ENCODE measurements around the gene MEIS1.
"Not testable (repeated sequence)": the region's sequence is repeated elsewhere in the genome, so short reads cannot be mapped to it uniquely, and the experiment has no call there.

Gene MEIS1

DNA sequence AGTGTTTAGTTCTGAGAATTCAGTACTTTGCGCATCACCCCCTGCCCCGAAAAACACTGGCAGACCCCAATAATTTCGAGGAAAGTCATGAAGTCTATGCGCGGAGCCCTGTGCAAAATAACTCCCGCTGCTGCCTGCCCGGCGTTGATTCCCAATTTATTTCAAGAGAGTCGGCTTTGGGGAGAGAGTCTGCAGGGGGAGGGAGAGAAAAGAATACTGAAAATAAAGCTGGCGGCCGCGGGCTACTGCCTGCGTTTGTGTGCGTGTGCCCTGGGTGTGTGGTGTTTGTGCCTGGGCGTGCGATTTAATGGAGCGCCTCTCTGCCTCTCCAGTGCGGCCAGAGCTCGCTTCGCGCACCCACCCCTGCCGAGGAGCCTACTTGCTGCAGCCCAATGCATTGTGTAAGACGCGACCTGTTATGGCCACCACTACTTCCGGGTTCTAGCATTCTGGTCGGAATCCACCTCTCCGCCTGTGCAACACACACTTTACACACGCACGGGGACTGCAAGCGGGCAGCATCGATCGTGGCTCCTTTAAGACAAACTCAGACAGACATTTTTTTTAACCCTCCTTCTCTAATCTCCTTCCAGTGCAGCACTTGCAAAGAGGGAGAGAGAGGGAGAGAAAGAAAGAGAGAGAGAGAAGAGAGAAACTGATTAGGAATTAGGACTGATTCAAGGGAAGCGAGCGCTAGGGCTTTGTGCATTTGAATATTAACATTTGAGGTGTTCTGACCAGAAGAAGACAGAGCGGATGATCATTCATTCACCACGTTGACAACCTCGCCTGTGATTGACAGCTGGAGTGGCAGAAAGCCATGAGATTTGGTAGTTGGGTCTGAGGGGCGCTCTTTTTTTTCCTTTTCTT lies at the start of gene MEIS1:
TSS of gene MEIS1 (plus strand) at position 447 of the 870 bp plus-strand sequence. CDS start 732 bp downstream, outside the sequence.
- DNase-seq (ENCODE audit: low read depth) = peak; percentile 99

GRCh38 chr2:66387016-66387753 lies 47.7 kb upstream of the MEIS1 start:
- no peak for DNase-seq (ENCODE audit: low read depth)

DNA sequence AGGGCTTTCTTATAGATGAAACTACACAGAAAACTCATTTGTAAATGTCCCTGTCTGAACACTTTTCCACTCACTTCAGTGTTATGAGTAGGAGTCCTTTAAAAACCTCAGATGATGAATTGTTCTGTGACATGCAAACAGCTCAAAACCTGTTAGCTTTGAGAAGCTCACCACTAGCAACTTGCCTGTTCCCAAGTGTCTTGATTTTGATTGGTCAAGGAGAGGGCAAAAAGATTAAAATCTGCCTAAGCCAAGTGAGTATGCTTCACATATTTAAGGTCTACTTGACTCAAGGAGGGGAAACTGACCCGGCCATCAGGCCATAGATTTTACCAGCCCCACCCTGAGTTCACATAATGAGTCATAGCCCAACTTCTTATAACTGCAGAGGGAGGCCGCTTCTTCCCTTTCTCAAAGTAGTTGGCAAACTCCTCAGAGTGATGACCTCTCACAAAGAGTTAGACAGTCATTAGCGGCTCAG lies 45.2 kb upstream of the MEIS1 start:
- no peak for DNase-seq (ENCODE audit: low read depth)

- DNase-seq (ENCODE audit: low read depth) = no peak
Observed at GRCh38 chr2:66390152-66390551, 44.8 kb upstream of the MEIS1 start.

- no peak for DNase-seq (ENCODE audit: low read depth)
Observed at GRCh38 chr2:66390811-66391210, 44.1 kb upstream of the MEIS1 start.

- DNase-seq (ENCODE audit: low read depth) = not testable (repeated sequence)
Observed at GRCh38 chr2:66391240-66391639, 43.7 kb upstream of the MEIS1 start.

DNA sequence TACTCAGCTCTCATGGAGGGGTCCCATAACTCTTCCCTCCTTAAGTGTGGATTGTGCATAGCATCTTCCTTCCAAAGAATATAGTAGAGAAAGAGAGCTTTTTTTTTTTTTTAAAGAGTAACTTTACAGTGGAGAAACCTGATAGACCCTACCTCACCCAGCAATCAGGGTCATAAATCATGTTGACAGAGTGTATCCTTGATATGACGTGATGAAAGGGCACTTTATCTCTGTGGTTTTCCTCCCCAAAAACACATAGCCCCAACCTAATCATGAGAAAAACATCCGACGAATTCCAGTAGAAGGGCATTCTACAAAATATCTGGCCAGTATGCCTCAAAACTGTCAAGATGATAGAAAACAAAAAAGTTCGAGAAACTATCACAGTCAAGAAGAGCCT lies 29.5 kb upstream of the MEIS1 start:
- DNase-seq (ENCODE audit: low read depth) = peak; percentile 49

DNA sequence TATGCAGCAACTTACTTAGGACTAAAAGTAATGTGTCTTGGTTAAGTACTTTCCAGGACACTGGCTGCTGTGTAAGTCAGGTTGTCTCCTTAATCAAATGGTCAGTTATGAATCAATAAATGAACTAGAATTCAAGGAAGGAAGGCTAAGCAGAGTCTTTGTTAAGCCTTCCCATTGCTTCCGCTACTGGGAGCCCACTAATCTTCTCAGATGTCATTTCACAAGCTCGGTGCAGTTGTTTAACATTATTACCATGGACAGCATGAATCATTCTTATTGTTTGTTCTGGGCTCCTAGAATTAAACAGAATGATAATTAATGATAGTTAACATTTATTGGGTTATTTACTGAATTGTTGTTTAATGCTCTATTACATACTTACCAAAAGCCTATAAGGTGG lies 26.0 kb upstream of the MEIS1 start:
- DNase-seq (ENCODE audit: low read depth) = no peak

GRCh38 chr2:66412874-66413273 lies 22.1 kb upstream of the MEIS1 start:
- DNase-seq (ENCODE audit: low read depth) = no peak

GRCh38 chr2:66414896-66415295 lies 20.0 kb upstream of the MEIS1 start:
- no peak for DNase-seq (ENCODE audit: low read depth)

DNA sequence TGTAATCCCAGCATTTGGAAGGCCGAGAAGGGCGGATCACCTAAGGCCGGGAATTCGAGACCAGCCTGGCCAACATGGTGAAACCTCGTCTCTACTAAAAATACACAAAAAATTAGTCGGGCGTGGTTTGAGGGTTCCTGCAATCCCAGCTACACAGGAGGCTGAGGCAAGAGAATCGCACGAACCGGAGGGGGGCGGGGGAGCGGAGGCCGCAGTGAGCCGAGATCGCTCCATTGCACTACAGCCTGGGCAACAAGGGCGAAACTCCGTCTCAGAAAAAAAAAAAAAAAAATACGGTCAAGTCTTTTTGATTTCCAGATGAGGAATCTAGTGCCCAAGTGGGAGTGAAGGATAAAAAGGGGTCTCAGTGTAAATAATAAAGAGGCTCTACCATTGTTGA lies 16.5 kb upstream of the MEIS1 start:
- no peak for DNase-seq (ENCODE audit: low read depth)

DNA sequence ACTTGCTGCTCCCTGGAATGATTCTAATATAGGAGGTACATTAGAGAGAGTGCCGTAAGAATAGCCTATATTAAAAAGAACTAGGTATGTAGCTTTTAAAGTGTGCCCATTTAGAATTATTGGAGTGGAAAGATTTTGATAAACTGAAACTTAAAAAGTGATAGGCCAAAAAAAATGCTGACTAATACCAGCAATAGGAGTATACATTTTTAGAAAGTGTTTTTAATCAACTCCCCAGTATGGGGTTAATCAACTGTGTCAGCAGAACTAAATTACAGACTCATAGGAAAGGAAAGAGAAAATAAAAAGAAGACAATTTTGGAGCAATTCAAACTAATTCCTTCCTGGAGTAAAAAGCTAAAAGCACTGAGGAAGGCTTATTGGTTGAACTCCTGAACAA lies 13.3 kb upstream of the MEIS1 start:
- DNase-seq (ENCODE audit: low read depth) = no peak

DNA sequence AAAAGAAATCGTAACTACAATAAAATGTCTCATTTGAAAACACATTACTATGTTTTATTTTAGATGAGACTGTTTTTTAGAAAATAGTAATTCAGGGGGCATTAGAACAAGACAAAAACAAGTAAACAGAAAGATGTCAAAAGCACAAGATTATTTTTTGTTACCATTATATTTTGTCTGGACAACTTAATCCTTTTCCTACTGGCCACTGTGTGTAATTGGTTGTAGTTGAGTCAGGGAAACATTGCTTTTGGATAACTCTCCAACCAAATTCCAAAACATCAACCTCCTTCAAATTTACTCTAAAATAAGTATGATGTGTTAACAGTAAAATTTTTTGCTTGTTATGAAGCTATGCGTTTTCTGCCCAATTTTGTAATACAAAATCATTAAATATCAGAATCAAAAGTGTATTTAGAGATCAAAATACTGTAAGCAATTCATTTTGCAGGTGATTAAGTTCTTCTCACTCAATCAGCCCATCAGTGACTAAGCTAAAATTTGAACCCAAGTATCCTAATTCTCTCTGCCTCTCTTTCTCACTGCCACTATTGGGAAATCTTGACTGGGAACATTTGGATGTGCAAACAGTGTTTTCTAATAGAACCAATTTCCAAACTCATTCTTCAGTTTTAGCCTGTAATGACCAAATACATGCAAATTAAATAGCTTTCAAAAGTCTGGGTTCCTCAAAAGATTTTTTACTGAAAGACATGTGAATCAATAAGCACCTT lies 11.4 kb upstream of the MEIS1 start:
- DNase-seq (ENCODE audit: low read depth) = no peak

DNA sequence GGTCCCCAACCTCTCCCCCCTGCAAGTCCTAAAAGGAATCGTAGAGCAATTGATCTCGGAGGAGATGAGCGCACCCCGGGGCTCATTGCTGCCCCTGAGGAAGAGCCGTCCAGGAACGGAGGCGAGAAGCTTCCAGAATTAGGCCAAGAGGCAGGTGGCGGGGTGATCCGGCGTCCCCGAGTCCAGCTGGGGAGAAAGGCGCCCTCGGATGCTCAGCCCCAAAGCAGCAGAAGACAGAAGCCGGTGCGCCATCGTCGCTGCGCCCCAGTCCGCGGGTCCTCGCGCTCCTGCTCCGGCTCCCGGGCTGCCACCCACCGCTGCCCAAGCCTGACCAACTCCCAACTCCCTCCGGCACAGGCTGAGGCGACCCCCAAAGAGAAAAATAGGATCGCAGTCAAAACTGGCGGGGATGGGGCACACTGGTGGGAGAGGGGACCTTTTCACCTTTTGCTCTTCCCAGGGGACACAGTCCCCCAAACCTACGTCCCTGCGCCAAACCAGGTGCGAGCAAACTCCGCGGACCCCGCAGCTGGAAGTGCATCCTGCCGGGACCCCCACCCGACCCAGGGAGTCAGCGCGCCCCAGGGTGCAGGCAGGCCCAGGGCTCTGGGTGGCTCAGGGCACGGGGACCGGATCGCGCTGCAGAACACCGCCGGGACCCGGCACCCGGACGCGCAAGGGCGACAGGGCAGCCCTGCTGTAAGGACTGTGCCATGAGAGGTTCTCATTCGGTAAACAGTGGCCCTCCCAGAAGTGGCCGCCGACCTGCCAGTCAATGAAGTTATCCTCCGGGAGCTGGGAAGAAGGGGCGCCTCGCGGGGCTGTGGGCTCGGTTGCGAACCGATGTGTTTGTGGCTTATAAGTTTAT lies 8.4 kb upstream of the MEIS1 start:
- no peak for DNase-seq (ENCODE audit: low read depth)

- DNase-seq (ENCODE audit: low read depth) = no peak
Observed at GRCh38 chr2:66427300-66427699, 7.6 kb upstream of the MEIS1 start.

GRCh38 chr2:66428986-66429612 lies 5.8 kb upstream of the MEIS1 start:
- DNase-seq (ENCODE audit: low read depth) = peak; percentile 71

GRCh38 chr2:66429693-66430504 lies 5.0 kb upstream of the MEIS1 start:
- DNase-seq (ENCODE audit: low read depth) = no peak

DNA sequence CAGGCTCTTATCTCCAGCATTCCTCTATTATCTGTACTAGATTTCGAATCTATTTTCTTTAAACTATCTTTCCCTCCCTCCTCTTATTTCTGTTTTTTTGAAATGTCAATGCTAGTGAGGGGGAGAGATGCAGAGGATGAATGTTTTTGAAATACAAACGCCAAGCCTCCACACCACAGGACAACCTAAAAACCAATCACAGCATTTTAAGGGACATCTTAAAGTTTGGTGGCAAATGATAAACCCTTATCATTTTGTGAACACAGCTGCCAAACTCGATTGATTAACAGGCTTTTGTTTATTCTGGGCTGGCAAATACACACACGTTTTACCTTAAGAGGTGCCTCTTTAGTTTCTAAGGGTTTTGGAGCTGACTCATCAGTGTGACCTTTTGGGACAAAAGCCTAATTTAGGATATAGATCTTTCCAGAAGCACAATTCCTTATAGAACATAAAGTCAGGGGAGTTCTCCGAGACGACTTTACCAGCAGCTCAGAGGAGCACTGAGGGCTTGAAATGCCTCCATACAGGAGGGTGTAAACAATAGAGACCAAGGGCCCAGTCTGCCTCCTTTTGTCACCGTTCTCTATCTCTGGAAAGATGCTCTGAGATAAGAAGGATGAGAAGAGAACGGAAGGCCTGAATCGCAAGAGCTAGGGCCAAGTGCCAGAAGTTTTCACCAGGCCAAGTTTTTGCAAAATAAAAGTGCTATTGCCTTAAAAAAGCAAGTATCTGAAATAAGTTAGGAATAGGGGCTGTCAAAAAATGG lies 4.2 kb upstream of the MEIS1 start:
- no peak for DNase-seq (ENCODE audit: low read depth)

- no peak for DNase-seq (ENCODE audit: low read depth)
Observed at GRCh38 chr2:66431274-66431642, 3.7 kb upstream of the MEIS1 start.
